GM19397 (cell line): ENCODE measurements around the gene P2RY14.
A peak's percentile ranks its signal among the peaks of the same experiment; 100 is the strongest.
"Not testable (repeated sequence)": the region's sequence is repeated elsewhere in the genome, so short reads cannot be mapped to it uniquely, and the experiment has no call there.

Experiments
- ATAC-seq: cut with Tn5 transposase; IDR thresholded peaks from one replicate; pipeline ENCODE4 v1.9.1; 2021; ENCODE audit warnings: mild to moderate bottlenecking, moderate library complexity; ENCODE audit not compliant: unreplicated experiment

P2RY14 gene

DNA sequence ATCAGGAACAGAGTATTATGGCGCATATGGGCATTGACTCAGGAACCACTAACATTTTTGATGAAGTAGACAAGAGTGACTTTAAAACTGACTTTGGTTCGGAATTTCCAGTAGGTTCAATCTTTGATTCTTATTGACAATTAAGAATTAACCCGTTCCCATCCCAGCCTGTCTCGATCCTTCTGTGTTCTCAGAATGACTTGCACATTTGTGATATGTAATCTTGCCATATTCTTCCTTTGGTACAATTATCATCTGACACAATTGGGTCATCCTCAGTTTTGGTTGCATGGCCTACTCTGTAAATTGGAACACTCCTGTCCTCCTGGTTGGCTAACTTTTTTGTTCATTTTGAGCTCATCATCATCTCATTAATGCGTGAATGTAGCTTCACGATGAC, 85.8 kb downstream of the P2RY14 start:
- no peak for ATAC-seq

DNA sequence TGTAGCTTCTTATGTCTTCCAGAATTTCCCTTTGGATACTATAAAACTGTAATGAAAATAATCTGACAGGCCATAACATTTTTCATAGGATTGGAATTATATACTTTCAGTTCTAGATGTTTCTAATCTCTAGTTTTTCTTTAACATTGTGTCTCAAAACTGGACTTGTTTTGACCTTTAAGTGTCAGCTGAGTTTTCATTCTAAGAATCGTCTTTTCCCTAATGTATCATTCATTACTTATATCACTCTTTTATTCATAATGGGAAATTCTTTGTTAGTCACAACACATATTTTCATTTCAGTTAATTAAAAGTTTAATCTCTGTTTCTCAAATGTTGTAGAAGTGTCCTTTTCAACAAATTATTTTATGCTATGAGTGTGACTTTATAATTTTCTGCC, 87.2 kb downstream of the P2RY14 start:
- ATAC-seq, result no peak

DNA sequence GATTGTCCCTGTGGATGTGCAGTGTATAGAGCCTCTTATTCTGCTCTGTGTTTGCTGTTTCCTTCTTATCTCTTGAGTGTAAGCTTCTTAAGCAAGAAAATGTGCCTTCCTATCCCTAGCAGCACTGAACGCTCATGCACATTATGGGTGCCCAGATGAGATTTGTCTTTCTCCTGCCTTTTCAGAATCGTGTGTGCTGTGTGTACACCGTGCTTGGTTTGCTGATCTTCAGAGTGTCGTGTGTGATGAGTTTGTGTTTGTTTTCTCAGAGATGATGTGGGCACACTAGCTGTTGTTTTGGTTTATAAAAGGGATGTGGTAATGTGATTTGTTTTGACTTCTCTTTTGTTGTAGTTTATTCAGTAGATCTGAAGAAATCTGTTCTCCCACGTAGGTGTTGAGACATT, 95.1 kb downstream of the P2RY14 start:
- ATAC-seq, result no peak

DNA sequence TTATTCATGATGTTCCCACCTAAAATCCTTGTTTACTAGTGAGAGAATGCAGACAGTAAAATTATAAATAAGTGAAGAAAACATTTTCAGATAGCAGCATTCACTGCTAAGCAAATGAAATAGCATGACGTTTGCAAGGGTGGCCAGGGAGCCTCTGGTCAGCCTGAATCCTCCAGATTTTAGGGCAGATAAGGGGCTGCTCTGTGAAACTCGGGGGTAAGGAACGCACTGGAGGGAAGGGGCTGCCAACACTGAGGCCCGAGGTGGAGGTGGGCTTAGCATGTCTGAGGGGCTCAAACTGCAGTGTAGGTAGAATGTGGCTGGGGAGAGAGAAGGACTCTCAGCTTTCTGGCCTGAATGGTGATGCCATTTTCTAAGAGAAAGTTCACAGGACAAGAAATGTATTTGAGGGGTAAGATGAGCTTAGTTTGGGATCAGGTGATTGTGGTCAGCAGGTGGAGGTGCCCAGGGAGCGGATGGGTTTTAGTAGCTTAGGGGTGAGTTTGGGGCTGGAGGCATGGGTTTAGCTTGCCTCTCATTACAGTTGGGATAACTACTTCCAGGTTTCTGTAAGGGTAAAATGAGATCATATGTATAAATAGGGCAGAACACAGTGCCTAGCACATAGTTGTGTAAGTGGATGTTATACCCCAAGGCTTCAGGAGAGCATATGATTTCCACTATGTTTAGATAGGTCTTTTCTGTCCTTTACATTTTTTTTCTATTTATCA, 95.8 kb downstream of the P2RY14 start:
- ATAC-seq, result no peak

DNA sequence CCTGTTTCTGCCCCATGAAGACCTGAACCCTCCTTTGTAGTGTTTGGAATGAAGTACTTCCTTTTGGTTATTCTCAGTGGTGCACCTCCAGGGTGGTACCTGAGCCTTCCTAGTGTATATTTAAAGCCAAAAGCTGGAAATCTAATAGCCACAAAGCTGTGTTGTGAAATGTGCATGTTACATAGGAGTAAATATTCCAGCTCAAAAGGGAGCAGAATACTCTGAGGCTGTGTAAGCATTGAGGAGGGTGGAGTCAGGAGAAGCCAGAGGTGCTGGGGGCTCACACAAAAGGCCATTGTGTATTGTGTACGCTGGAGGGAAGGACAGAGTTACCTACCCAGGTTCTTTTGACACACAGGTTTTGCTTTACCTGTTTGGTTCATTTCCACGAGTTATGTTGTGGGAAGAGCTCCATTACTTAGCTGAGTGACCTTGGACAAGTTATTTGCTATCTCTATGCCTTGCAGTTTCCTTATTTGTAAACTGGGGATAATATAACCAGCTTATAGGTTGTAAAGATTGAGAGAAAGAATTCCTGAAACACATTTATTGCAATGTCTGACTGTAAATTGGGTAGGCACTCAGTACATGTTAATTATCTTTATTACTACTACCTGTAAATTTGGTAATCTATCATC, 100.0 kb downstream of the P2RY14 start:
- no peak for ATAC-seq

DNA sequence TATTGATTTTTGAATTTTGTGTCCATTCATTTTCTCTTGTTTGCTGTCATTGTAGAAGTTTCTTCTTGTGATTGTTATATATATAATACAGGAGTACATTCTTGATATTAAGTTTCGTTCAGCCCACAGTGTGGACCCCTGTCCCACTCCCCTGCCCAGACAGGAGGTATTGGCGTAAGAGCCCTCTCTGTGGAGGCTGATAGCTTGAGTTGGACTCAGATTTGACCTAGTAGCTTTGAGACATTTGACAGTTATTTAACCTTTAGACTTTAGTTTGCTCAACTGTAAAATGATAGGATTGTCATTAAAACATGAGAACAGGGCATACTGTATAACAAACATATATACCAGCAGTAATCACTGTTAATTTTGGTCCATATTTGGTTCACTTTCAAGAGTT, 102.4 kb downstream of the P2RY14 start:
- ATAC-seq, result no peak

DNA sequence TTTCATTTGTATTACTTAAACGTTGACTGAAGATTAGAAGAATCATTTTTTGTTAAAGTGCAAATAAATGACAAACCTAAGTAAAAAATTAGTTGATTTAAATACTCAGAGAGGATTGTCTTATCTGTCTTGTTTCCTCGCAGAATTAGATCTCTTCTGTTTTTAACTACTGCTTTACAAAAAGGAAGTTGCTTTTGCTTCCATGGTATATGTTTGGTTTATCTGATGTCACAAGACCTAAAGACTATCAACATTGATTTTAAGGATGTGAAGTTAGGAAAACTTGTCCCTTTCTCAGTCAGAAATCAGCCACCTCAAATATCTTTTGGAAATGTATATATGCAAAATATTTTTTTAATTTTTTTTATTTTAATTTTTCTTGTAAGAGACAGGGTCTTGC, 104.0 kb downstream of the P2RY14 start:
- ATAC-seq, result no peak

DNA sequence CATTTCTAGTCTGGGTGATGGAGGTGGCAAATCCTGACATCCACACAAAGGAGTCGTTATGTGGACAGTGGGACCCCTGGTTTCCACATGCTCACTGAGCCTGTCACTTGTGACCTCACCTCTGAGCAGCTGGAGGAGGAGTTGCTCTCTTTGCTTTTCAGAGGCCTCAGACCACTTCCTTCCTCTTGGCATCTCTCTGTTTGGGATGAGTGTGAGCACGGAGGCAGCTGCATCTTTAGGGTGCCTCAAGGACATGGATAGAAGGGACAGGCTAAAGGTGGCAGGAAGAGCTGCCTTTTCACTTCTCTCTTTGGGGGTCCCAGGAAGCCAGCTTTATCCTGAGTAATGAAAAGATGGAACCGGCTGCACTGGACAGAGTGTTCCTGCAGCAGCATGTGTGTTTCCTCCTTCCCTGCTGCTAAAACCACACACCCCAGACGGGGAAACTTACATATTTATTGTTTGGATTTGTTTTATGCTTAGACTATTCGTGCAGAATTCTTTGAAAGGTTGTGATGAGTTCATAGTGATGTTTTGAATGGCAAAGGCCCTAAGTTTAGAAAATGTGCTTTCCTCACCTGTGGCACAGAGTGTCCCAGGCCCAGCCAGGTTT, 107.1 kb downstream of the P2RY14 start:
- ATAC-seq, result peak; percentile 55

DNA sequence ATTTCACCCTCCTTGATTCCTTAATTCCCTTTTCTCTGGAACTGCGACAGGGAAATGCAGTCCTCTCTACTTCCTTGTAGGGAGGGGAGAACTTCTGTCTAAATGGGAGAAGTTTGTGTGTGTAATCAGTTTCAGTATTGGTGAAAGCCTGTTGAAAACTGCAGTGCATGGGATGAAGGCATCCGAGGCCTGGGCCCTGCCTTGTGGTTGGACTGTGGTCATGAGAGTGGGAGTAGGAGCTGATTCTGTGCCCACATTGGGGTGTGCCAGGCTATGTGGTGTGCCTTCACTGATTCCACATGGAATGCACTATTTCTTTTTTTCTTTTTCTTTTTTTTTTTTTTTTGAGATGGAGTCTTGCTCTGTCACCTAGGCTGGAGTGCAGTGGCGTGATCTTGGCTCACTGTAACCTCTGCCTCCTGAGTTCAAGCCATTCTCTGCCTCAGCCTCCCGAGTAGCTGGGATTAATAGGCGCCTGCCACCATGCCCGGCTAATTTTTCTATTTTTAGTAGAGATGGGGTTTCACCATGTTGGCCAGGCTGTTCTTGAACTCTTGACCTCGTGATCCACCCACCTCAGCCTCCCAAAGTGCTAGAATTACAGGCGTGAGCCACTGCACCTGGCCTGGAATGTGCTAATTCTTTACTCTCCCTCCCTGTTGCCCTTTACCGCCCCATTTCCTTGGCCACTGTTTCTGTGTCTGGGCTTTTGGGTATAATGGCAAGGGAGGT, 108.2 kb downstream of the P2RY14 start:
- ATAC-seq, result not testable (repeated sequence)

DNA sequence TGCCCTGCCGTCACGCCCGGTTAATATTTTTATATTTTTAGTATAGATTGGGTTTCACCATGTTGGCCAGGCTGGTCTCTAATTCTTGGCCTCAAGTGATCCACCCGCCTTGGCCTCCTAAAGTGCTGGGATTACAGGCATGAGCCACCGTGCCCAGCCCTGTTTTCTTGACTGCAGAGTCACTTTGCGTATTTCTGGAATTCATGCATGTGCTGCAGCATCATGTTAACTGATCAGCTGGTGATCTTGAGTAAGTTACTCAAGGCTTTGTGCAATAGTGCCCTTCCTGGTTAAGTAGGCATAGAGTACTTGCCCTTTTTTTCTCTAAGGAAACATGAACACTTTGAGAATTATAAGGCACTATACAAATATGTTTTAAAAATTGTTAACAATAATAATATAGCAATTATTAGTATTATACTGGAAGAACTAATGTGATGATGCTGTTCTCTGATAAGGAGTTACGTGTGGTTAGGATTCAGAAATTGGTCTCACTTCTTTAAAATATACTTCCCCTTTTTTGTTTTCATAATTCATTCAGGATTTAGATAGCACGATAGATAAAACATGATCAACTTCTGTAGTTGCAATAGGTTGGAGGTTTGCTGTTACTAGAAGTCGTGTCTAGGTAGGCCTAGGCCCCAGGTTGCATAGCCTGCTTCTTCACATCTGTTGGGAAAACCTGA, 108.9 kb downstream of the P2RY14 start:
- no peak for ATAC-seq

DNA sequence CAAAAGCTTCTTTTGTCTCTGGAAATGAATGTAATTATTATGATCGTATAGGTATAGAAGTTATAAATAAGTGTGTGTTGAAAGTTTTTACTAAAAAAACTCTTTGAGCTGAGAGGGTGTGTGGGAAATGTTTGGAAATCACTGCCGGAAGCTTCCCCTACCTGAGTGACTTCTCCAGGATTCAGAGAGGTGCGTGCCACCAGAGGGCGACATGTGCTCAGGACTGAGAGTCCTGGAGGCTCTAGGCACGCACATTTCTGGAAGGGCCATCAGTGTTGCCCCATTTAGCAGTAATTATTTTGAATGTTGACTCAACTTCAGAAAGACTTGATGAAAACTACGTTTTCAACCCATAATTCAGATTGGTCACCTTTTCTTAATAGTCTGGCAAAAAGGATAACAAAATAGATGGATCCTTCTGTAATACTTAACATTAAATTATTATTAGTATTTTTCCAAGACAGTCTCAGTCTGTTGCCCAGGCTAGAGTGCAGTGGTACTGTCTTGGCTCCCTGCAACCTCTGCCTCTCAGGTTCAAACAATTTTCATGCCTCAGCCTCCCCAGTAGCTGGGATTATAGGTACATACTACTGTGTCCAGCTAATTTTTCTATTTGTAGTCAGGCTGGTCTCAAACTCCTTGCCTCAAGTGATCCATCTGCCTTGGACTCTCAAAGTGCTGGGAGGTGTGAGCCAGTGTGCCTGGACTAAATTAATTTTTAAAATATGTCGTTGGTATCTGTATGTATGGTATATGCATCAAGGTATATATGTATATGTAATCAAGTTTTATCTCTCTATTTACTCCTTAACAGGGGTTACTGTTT, 109.9 kb downstream of the P2RY14 start:
- peak; percentile 41 for ATAC-seq

DNA sequence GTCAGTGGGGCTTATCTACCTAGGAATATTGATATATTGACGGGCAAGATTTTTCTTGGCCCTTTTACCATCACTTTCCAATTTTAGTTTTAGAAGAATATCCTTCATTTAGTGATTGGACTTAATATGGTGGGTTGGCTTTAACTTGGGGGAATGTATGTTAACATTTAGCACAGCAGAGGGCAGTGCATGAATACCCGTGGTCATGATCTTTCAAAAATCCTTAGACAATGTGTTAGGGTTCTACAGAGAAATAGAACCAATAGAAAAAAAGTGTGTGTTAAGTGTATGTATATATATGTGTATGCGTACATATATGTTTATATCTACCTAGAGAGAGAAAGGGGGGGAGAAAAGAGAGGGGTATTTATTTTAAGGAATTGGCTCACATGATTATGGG, 112.2 kb downstream of the P2RY14 start:
- no peak for ATAC-seq

DNA sequence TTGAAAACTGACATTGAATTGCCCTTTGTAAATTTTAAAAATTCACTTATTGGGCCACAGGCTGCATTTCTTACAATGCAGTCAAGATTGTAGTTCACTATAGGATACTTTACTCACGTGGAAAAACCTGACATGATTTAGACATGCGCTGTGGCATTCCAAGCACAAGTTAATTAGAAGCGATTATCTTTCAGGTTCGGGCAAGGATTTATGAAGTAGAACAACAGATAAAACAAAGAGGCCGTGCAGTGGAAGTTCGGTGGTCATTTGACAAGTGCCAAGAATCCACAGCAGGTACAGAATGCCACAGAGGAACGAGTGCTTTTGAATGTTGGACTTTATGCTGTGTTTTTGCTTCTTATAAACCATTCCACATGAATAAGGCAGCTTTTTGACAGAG, 113.1 kb downstream of the P2RY14 start:
- no peak for ATAC-seq
